H1 (cell line): ENCODE measurements around the gene KLHDC7B. TPM values are rescaled to one million over a fixed set of nuclear protein-coding genes. Genes with fewer than 3 reads are reported as not detected.
A peak's percentile ranks its signal among the peaks of the same experiment; 100 is the strongest.

Experiments
- BRCA1 ChIP-seq: IDR thresholded peaks from 2 replicates; pipeline ENCODE4 v1.6.1; 2012; ENCODE audit warnings: low read depth, low read length, improper control_type of control experiment
- CHD1 ChIP-seq: IDR thresholded peaks from 2 replicates; pipeline ENCODE4 v1.6.1; 2012; ENCODE audit warnings: low read depth, low read length, improper control_type of control experiment
- CHD2 ChIP-seq: IDR thresholded peaks from 2 replicates; pipeline ENCODE4 v1.6.1; 2012; ENCODE audit warnings: low read length, improper control_type of control experiment
- EP300 ChIP-seq, 2 experiments: IDR thresholded peaks; 1 replicate in 1 of 2; 2 replicates in 1 of 2; pipeline ENCODE4 v1.6.1; 2011 to 2012; ENCODE audit warnings: low read depth in 2 of 2, low read length in 2 of 2, mild to moderate bottlenecking in 2 of 2, borderline replicate concordance in 1 of 2, inconsistent platforms in 1 of 2, moderate library complexity in 1 of 2
- GTF2F1 ChIP-seq: IDR thresholded peaks from 2 replicates; pipeline ENCODE4 v1.6.1; 2012; ENCODE audit warnings: low read depth, low read length, improper control_type of control experiment, borderline replicate concordance
- HDAC6 ChIP-seq: IDR thresholded peaks from one replicate; pipeline ENCODE4 v1.7.1; 2012; ENCODE audit warnings: low read depth, mild to moderate bottlenecking, inconsistent platforms, low read length, moderate library complexity
- KDM4A ChIP-seq: IDR thresholded peaks from one replicate; pipeline ENCODE4 v1.7.1; 2012; ENCODE audit warnings: low read depth, mild to moderate bottlenecking, moderate library complexity, low read length, inconsistent platforms; ENCODE audit not compliant: severe bottlenecking
- RAD21 ChIP-seq, 2 experiments: IDR thresholded peaks in 1 of 2; conservative IDR thresholded peaks in 1 of 2; 2 replicates each; pipeline ENCODE4 v1.6.1; 2011; ENCODE audit warnings: low read depth in 2 of 2, low read length in 2 of 2, improper control_type of control experiment in 1 of 2, inconsistent platforms in 1 of 2, mild to moderate bottlenecking in 1 of 2, moderate library complexity in 1 of 2
- RXRA ChIP-seq: IDR thresholded peaks from 2 replicates; pipeline ENCODE4 v1.6.1; 2011; ENCODE audit warnings: low read depth, mild to moderate bottlenecking, low read length, moderate library complexity; ENCODE audit not compliant: insufficient read depth
- SAP30 ChIP-seq: fragments of 300-600 bp; sonication (generic); IDR thresholded peaks from 2 replicates; pipeline ENCODE4 v1.7.1; 2012; ENCODE audit warnings: low read length, moderate library complexity, mild to moderate bottlenecking, inconsistent platforms; ENCODE audit not compliant: insufficient read depth, insufficient replicate concordance
- TAF1 ChIP-seq: IDR thresholded peaks from 2 replicates; pipeline ENCODE4 v1.6.1; 2011; ENCODE audit warnings: mild to moderate bottlenecking, low read depth, low read length
- TEAD4 ChIP-seq: IDR thresholded peaks from 2 replicates; pipeline ENCODE4 v1.6.1; 2012; ENCODE audit warnings: low read depth, low read length, inconsistent platforms, mixed read lengths
- polyA plus RNA-seq, 7 experiments: library from polyadenylated mRNA; depleted of rRNA in 3 of 7; stranded (reverse) in 5 of 7; unstranded in 2 of 7; fragments of >200 nt in 5 of 7; fragments of 200-250 nt in 2 of 7; gene quantifications; 1 replicate in 5 of 7; 2 replicates in 1 of 7; 4 replicates in 1 of 7; pipeline versions ENCODE4 v1.2.1 to v1.2.3, GENCODE V29; 2011 to 2013; ENCODE audit warnings: missing spikeins in 2 of 7, mixed read lengths in 2 of 7
- total RNA-seq: library from RNA; stranded (reverse); fragmentation: NEBNext Ultra II Directional; extraction: Animal tissue kit (Norgen Biotek cat#: 25700); gene quantifications from 2 replicates; pipeline ENCODE4 v1.2.1, GENCODE V29; 2021
- TF ChIP-seq, protein P1 (sequence below), 3 experiments: IDR thresholded peaks; 1 replicate in 2 of 3; 2 replicates in 1 of 3; pipeline versions ENCODE4 v1.5.1 to v1.6.1; 2011; ENCODE audit warnings: low read length in 3 of 3, mild to moderate bottlenecking in 3 of 3, inconsistent platforms in 2 of 3, low read depth in 1 of 3, moderate library complexity in 1 of 3; ENCODE audit not compliant: insufficient read depth in 1 of 3; ENCODE audit errors: control extremely low read depth in 1 of 3

KLHDC7B gene
- total and polyA plus RNA-seq, 2 of the 8 experiments (the other 6 are each of a cell fraction or from before 2014, with no cell fraction given), result not detected

DNA sequence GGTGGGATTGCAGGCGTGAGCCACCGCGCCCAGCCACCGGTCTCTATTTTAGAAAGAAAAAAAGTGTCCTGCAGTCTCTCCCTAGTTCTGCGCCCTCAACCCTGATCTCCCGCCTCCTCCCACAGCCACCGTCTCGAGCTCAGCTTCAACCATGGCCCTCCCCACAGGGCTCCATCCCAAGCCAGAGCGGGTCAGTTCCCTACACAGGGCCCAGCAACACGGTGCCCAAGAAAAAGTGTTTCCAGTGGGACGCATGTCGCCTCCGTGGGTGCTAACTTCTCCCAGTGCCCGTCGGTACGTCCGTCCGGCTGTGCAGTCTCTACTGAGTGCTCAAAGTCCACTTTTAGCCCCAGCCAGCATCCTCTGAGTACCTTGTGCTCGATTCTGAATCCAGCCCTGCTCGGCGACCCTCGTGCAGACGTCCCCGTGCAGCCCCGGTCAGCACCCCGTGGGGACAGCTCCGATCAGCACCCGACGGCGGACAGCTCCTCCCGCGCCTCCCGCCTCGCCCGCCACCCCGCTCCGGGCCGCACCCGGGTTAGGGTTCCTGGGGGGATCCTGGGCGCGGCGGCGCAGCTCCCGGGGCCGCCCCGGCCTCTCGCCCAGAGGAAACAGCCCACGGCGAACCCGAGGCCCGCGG, 54.2 kb downstream of the KLHDC7B start (continued):
- peak; percentile 28 for TF ChIP-seq KDM4A
- no peak for TF ChIP-seq CHD1
- TF ChIP-seq SAP30, result peak; percentile 82
- TF ChIP-seq, protein P1, sequence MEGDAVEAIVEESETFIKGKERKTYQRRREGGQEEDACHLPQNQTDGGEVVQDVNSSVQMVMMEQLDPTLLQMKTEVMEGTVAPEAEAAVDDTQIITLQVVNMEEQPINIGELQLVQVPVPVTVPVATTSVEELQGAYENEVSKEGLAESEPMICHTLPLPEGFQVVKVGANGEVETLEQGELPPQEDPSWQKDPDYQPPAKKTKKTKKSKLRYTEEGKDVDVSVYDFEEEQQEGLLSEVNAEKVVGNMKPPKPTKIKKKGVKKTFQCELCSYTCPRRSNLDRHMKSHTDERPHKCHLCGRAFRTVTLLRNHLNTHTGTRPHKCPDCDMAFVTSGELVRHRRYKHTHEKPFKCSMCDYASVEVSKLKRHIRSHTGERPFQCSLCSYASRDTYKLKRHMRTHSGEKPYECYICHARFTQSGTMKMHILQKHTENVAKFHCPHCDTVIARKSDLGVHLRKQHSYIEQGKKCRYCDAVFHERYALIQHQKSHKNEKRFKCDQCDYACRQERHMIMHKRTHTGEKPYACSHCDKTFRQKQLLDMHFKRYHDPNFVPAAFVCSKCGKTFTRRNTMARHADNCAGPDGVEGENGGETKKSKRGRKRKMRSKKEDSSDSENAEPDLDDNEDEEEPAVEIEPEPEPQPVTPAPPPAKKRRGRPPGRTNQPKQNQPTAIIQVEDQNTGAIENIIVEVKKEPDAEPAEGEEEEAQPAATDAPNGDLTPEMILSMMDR (IDR thresholded peaks at IDR 0.05; ENCODE audit: control extremely low read depth in 1 of 3, insufficient read depth in 1 of 3, low read depth in 1 of 3, low read length in 3 of 3), result no peak
- 0 out of 4 replicates have a peak, but pooled peaks of 1 of the 2 experiments have one; percentile 1 for TF ChIP-seq RAD21 (IDR thresholded peaks at IDR 0.05 in 1 of 2, conservative IDR thresholded peaks at IDR 0.05 in 1 of 2; ENCODE audit: low read depth in 2 of 2, low read length in 2 of 2)
- TF ChIP-seq RXRA, result no peak
- no peak for TF ChIP-seq EP300 (IDR thresholded peaks at IDR 0.05; ENCODE audit: borderline replicate concordance in 1 of 2, low read depth in 2 of 2, low read length in 2 of 2)
- TF ChIP-seq HDAC6, result no peak
- no peak for TF ChIP-seq GTF2F1
- no peak for TF ChIP-seq TAF1
- no peak for TF ChIP-seq CHD2
- TF ChIP-seq TEAD4, result 0 out of 2 replicates have a peak, but pooled peaks have one; percentile 19
- TF ChIP-seq BRCA1, result no peak
- TF ChIP-seq, all 59 proteins: peak for 11
